ENCODE data around the gene TNFSF15.

GRCh38 chr9:114775121-114775520 is 30.7 kb downstream of the TNFSF15 start:
- no peak for TF ChIP-seq EZH2phosphoT487 (IDR thresholded peaks at IDR 0.05; ENCODE audit: low read length)
- no peak for TF ChIP-seq CTCF (IDR thresholded peaks at IDR 0.05; ENCODE audit: low read length)

Measured in MM.1S (cell line).